Erythroblast (primary cell): Measurements from ENCODE around the gene LRIG1.

Source experiments
- GATA1 ChIP-seq: IDR thresholded peaks from 2 replicates; pipeline ENCODE4 v1.6.1; 2011; ENCODE audit warnings: low read depth, mild to moderate bottlenecking, control low read depth, low read length, moderate library complexity
- POLR2A ChIP-seq: IDR thresholded peaks from 2 replicates; pipeline ENCODE4 v1.6.1; 2011; ENCODE audit warnings: mild to moderate bottlenecking, low read length

DNA sequence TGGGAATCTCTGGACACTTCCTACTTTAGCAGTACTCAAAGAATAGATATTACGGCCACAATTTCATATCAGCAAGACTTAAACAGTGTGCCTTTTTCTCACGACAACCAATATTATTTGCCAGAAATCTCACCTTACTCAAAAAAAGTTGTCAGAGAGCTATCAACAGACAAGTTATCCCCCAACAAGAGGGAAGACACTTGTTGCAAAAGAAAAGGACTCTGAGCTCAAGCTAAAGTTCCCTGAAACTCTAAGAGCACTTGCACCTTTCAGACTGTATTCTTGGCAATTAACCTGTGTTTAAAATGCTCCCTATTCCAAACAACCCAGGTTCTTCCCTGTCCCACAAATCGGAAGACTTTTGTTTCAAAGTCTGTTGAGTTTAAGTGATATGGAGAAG lies 4.5 kb downstream of the LRIG1 start:
- TF ChIP-seq POLR2A (no peak), GATA1 (no peak)
